GM18505 (cell line): ENCODE measurements around the gene RAB7A.

Source experiments
- ATAC-seq: cut with Tn5 transposase; IDR thresholded peaks from one replicate; pipeline ENCODE4 v1.9.1; 2021; ENCODE audit not compliant: unreplicated experiment
- POLR2A ChIP-seq: IDR thresholded peaks from 4 replicates; pipeline ENCODE4 v1.6.1; 2011; ENCODE audit warnings: borderline replicate concordance; ENCODE audit not compliant: insufficient read depth, insufficient read length; ENCODE audit errors: extremely low read depth

Gene RAB7A

DNA sequence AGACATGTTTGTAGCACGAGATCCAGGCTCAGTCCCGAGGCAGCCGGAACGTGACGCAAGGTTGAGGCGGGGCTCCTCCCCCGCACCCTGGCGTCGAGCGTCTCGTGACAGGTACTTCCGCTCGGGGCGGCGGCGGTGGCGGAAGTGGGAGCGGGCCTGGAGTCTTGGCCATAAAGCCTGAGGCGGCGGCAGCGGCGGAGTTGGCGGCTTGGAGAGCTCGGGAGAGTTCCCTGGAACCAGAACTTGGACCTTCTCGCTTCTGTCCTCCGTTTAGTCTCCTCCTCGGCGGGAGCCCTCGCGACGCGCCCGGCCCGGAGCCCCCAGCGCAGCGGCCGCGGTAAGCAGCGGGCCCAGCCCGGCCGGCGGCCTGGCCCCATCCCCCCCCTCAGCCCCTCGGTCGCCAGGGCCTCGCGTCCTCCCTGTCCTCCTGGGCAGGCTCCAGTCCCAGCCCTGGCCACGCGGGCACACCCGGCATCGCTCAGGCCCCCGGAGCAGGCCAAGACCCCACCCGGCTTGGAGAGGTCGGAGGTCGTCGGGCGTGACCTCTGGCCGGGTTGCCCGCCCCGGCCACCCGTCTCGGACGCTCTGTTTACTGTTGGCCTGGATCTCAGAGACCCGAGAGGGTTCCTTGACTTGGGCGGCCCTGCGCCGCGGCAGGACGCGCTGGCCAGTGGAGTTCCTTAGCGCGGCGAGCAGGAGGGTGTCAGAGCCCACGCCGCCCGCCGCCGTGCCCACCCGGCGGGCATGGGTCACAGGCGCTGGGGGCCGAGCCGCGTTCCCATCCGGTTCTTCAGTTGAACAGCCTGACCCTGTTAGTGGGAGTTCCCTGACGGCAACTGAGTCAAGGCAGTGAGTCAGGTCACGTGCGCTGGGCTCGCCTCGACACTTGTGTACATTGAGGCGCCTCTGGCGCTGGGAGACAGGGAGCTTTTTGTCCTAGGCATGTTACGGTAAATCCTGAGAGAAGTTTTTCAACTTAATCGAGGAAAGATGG, at the start of gene RAB7A:
Gene RAB7A (plus strand): TSS at position 161 of the 994 bp plus-strand sequence. CDS start 69,185 bp downstream, outside the sequence.
- ATAC-seq = peak; percentile 90
- peak; percentile 92 for TF ChIP-seq POLR2A

DNA sequence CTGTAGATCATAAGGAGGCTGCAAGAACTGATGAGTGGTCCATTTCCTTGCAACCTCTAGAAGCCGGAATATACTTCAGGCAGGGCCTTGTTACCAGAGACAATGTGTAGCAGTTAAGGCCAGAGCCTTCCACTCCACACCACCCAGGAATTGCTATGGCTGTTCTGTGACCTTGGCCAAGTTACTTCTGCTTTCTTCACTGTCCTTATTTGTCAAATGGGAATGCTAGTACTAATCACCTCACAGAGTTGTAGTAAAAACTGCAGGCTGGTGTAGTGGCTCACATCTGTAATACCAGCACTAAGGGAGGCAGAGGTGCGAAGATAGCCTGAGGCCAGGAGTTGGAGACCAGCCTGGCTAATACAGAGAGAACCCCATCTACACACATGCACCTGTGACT, 46.6 kb upstream of the RAB7A start:
- no peak for TF ChIP-seq POLR2A
- no peak for ATAC-seq

- ATAC-seq = peak; percentile 93
- peak; percentile 88 for TF ChIP-seq POLR2A
These were observed 45.2 kb upstream of the RAB7A start for GRCh38 chr3:128680603-128681368.

DNA sequence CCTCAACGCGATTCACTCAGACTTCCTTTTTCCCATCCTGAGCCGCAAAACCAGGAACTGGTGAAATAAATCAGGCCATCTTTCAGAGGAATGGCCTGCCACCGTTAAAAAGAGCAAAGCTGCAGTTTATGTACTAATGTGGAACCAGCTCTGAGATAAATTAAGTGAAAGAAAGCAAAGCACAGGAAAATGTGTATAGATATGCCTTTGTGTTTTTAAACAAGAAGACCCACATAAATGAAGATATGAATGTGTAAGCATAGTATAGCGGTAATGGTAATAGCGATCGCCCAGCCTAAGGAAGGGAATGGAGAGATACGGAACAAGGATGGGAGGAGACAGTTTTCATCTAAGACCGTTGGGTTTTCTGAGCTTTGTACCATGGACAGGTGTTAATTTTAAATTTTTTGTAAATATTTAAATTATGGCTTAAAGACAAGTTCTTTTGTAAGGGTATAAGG, 44.6 kb upstream of the RAB7A start:
- ATAC-seq = no peak

GRCh38 chr3:128683957-128684356, 42.0 kb upstream of the RAB7A start:
- TF ChIP-seq POLR2A = no peak
- ATAC-seq = no peak

More for the DNA sequence above, 44.6 kb upstream of the RAB7A start:
- TF ChIP-seq POLR2A = no peak

- ATAC-seq = no peak
These were observed 40.8 kb upstream of the RAB7A start for GRCh38 chr3:128684986-128685726.

DNA sequence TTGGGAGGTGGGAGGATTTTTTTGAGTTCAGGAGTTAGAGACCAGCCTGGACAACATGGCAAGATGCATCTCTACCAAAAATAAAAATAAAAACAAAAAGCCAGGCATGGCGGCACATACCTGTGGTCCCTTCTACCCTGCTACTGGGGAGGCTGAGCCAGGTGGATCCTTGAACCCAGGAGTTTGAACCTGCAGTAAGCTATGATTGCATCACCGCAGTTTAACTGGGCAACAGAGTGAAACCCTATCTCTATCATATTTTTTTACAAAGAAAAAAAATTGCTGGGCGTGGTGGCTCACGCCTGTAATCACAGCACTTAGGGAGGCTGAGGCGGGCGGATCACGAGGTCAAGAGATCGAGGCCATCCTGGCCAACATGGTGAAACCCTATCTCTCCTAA, 39.5 kb upstream of the RAB7A start:
- no peak for ATAC-seq
- no peak for TF ChIP-seq POLR2A

More at GRCh38 chr3:128684986-128685726, 40.8 kb upstream of the RAB7A start:
- no peak for TF ChIP-seq POLR2A

DNA sequence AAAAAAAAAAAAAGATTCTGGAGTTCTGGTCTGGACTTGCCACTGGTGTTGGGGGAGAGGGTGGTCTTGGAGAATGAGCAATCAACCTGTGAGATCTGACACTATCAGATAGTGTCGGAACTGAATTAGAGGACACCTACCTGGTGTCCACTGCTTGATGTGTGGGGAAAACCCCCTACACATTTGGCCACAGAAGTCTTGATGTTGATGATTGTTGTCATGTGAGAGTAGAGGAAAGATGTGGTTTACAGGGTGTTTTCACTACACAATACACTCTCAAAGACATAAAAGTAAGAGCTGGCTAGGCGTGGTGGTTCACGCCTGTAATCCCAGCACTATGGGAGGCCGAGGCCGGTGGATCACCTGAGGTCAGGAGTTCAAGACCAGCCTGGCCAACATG, 36.9 kb upstream of the RAB7A start:
- ATAC-seq = no peak
- TF ChIP-seq POLR2A = no peak

DNA sequence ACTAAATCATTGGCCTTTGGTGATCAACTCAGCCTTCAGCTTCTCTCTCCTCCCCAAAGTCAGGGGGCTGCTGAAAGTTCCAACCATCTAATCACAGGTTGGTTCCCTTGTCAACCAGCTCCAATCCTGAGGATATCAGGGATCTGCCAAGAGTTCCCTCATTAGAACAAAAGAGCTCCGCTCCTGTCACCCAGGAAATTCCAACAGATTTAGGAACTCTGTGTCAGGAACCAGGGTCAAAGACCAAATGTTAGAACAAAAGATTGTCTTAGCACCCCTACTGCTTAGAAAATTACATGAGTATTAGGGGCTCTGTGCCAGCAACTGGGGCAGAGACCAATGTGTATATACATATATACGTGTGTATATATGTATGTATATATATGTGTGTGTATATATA, 32.3 kb upstream of the RAB7A start:
- no peak for TF ChIP-seq POLR2A
- ATAC-seq = no peak

- TF ChIP-seq POLR2A = no peak
- ATAC-seq = no peak
These were observed 28.6 kb upstream of the RAB7A start for GRCh38 chr3:128697341-128697740.

DNA sequence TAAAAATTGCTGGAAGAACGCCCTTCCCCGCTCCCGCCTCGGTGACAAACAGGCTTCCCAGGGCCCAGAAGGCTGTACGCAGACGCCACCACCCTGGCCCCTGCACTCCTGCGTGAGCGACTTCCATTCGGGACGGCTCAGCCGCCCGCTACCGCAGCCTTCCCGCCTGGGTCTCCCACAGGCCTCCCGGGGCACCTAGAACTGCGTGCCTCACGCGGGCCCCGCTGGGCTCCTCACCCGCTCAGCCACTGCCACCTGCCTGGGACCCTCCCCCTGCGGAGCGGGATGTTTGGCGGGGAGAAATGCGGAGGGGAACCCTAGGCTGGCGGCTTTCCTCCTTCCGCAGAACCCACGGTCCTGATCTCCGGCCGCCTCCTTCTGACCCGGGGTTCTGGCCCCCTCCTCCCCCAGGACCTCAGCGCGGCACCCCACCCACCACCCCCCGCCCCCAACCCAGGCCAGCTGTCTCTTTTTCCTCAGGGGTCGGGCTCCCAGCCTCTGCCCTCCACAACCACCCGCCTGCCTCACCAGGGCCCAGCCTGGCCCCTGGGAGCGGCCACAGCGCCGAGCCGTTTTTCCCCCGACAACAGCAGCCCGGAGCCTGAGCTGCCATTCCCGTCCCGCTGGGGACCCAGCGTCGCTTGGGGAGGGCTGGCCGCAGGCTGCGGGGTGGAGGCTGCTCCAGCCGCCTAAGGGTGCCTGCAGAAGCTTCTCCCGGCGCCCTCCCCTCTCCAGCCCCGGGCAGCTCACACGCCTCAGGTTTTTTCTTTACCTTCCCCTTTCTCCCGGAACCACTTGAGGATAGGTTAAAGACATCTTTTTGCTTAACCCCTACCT, 27.6 kb upstream of the RAB7A start:
- TF ChIP-seq POLR2A = no peak
- ATAC-seq = no peak

DNA sequence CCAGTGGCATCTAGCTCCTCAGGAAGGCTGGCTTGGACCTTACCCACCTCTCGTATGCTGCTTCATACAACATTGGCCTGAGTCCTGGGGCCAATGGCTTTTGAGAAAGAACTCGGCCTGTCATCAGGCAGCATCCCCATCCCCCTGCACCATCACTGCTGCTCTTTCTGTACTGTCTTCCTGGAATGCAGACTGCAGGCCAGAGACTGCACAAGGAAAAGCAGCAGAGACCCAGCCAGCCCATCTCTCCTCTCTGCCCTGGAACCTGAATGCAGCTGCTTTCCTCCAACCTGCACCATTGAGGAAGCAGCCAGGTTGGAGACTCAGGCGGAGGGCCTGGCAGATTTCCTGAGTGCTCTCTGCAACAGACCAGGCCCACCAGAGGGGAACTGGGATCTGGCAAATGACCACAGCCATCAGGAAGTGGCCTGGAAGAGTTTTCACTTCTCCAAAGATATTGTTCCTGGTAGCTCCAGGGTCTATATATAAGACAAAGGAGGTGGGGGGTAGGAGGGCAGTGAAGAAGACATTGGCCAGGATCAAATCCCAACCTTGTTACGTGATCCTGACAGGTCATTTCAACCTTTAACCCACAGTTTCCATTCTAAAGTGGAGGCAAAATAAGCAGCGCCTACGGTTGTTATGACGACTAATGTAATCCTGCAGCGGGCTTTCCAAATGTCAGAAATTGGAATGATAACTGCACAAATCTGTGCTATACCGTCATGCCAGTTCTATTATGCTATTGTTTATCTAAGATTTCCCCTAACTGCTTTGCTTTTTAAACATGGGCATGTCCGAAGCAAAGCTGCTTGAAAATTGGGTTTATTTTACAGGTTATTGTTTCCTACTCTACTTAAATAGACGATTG, 24.4 kb upstream of the RAB7A start:
- no peak for ATAC-seq
- no peak for TF ChIP-seq POLR2A

GRCh38 chr3:128702391-128702790, 23.6 kb upstream of the RAB7A start:
- no peak for TF ChIP-seq POLR2A
- ATAC-seq = no peak
